ENCODE measurements around the gene PAF1. TPM values are rescaled to one million over a fixed set of nuclear protein-coding genes. Genes with fewer than 3 reads are reported as not detected.

PAF1 gene
- total RNA-seq, 1 donor from 2014 or later, result 70.2 TPM

DNA sequence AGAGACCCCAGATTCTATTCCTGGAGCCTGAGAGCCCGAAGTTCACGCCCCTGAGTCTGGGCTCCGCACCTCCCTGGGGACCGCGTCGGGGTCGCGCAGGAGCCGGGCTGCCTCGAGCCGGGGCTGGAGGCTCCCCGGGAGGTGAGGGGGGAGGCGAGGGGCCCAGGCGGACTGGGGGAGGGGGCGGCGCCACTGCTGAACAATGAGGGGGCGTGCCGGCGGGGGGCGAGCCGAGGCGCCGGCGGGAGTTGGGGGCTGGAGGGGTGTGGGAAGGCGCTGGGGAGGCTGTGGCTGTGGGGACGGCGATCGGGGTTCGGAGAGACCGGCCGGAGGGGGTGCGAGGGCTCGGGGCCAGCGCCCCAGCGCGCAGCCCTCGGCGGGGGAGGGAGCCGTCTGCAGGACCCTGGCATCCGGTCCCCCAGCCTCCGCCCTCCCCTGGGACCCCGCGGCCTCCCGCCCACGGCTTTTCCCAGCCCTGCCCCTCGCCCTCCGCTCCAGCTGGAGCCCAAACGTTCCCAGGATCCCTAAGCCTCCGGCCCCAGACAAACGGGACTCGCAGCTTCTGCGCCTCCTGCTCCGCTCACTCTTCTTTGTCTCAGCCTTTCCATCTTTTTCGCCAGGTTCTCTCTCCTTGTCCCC, 22.5 kb upstream of the PAF1 start:
- Histone ChIP-seq H3K36me3 (peaks cover 3 to 23% of the 10 kb centered on the region in 2 donors), H3K27ac (peak overlapping the region; percentile 100), H3K9me3 (no peaks in the 10 kb centered on the region), H3K27me3 (no peaks in the 10 kb centered on the region), H3K4me3 (peak overlapping the region; percentile 92 to 97), H3K4me1 (peaks cover 55% of the 10 kb centered on the region)
- intact Hi-C loops (cut with DNase I), result loop anchor here (5.0 kb wide), 1 partner anchor 71 kb away; the partner anchor contains the start of gene SAMD4B
- TF ChIP-seq POLR2A (IDR thresholded peaks at IDR 0.05) (peak in 1 of 2 donors; percentile 20), POLR2AphosphoS5 (IDR thresholded peaks at IDR 0.05; ENCODE audit: insufficient read depth in 1 of 2, low read depth in 1 of 2) (peak in 1 of 2 donors; percentile 4), CTCF (IDR thresholded peaks at IDR 0.05) (no peak)
- DNase-seq (ENCODE audit: extremely low spot score in 2 of 2), result no peak

- Histone ChIP-seq H3K4me1 (peaks cover 55% of the 10 kb centered on the region), H3K27ac (peak overlapping the region; percentile 100), H3K27me3 (no peaks in the 10 kb centered on the region), H3K9me3 (no peaks in the 10 kb centered on the region), H3K36me3 (peaks cover 6 to 24% of the 10 kb centered on the region in 2 donors), H3K4me3 (peak overlapping the region; percentile 92 to 97)
- intact Hi-C loops (cut with DNase I), result loop anchor here (5.0 kb wide), 1 partner anchor 71 kb away; the partner anchor contains the start of gene SAMD4B
- TF ChIP-seq POLR2AphosphoS5 (IDR thresholded peaks at IDR 0.05; ENCODE audit: insufficient read depth in 1 of 2, low read depth in 1 of 2), result no peak
- peak in 1 of 2 donors; percentile 95 for DNase-seq (ENCODE audit: extremely low spot score in 2 of 2)
Measured at GRCh38 chr19:39412867-39413271, 22.0 kb upstream of the PAF1 start.

DNA sequence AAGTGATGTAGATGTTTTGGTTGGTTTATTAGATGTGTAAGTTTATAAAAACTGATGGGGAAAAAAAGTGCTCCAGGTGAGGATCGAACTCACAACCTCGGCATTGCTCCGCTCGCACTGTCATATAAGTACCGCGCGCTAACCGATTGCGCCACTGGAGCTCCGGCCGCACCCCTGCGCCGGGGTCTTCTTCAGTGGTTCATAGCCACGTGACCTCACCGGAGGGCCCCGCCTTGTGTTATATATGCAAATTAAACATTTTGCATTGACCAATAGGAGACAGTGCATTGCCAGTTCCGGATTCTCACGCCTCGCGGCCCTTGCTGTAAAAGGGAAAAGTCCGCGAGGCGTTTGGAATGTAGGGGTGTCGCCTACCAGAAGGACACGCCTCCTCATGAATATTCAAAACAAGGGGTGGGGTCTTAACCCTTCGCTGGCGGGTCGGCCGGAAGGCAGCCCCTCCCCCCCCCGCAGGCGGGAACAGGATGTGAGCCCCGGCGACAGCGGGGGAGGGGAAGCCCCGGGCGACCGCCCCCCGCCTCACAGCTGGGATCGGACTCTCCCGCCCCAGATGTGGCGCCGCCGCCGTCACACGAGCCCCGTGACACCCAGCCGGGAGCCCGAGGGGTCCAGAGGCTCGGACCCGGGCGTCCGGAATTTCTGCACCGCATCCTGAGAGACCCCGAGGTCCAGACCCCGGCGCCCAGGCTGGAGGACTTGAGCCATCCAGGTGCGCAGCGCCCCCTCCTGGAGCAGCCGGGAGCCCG, 21.4 kb upstream of the PAF1 start, which contains the start of gene PLEKHG2:
PLEKHG2 (plus strand) TSS at position 570 of the 767 bp plus-strand sequence. CDS start 1,418 bp downstream, outside the sequence.
- TF ChIP-seq POLR2A (IDR thresholded peaks at IDR 0.05) (peak in 1 of 2 donors; percentile 45), CTCF (IDR thresholded peaks at IDR 0.05) (peak; percentile 74 to 89 (median 77)), POLR2AphosphoS5 (IDR thresholded peaks at IDR 0.05; ENCODE audit: insufficient read depth in 1 of 2, low read depth in 1 of 2) (peak; percentile 93 to 97)
- Histone ChIP-seq H3K27ac (peak within 1 kb of the TSS; percentile 100), H3K4me1 (peaks cover 55% of the 10 kb centered on the region), H3K4me3 (peak within 1 kb of the TSS; percentile 97 to 98), H3K27me3 (no peaks in the 10 kb centered on the region), H3K9me3 (no peaks in the 10 kb centered on the region), H3K36me3 (peaks cover 6 to 23% of the 10 kb centered on the region in 2 donors)
- intact Hi-C loops (cut with DNase I), result loop anchor here (5.0 kb wide), 1 partner anchor 70 kb away; the partner anchor contains the start of gene SAMD4B
- peak in 1 of 2 donors; percentile 100 for DNase-seq (ENCODE audit: extremely low spot score in 2 of 2)

GRCh38 chr19:39411832-39412099, 20.9 kb upstream of the PAF1 start:
- intact Hi-C loops (cut with DNase I), result loop anchor here (5.0 kb wide), 1 partner anchor 69 kb away; the partner anchor contains the start of gene SAMD4B
- peaks cover 53% of the 10 kb centered on the region for H3K4me1 ChIP-seq

More at GRCh38 chr19:39411832-39412099, 20.9 kb upstream of the PAF1 start:
- no peak for TF ChIP-seq POLR2AphosphoS5 (IDR thresholded peaks at IDR 0.05; ENCODE audit: insufficient read depth in 1 of 2, low read depth in 1 of 2)
- peak; percentile 93 to 99 (median 98) for TF ChIP-seq CTCF (IDR thresholded peaks at IDR 0.05)
- H3K27me3 ChIP-seq, result no peaks in the 10 kb centered on the region
- no peak for DNase-seq (ENCODE audit: extremely low spot score in 2 of 2)
- peaks cover 6 to 28% of the 10 kb centered on the region in 2 donors for H3K36me3 ChIP-seq
- H3K9me3 ChIP-seq, result no peaks in the 10 kb centered on the region
- peak overlapping the region; percentile 97 to 98 for H3K4me3 ChIP-seq
- peak overlapping the region; percentile 100 for H3K27ac ChIP-seq
